OCI-LY3 (cell line): Measurements from ENCODE around the gene FKBP7.

Experiments used
- H2AFZ ChIP-seq: fragments of 200-600, 300-600 bp; shearing (Covaris generic); 2 replicates; pipeline ENCODE4 v1.6.0; 2014; ENCODE audit warnings: antibody characterized with exemption, low read depth, low read length
- H3K27ac ChIP-seq: fragments of 200-600, 300-600 bp; sonication (generic); 2 replicates; pipeline ENCODE4 v1.5.1; 2014; ENCODE audit warnings: mild to moderate bottlenecking, low read length, moderate library complexity, mixed read lengths
- H3K27me3 ChIP-seq: fragments of 200-600, 300-600 bp; sonication (generic); 2 replicates; pipeline ENCODE4 v1.6.1; 2014; ENCODE audit warnings: low read depth, low read length, mixed read lengths
- H3K36me3 ChIP-seq: fragments of 200-600, 300-600 bp; sonication (generic); replicated peaks from 2 replicates; pipeline ENCODE3; 2014; ENCODE audit warnings: low read depth, low read length, mixed read lengths
- H3K4me1 ChIP-seq: fragments of 300-600, 200-600 bp; sonication (generic); 2 replicates; pipeline ENCODE4 v1.6.1; 2014; ENCODE audit warnings: low read length, mixed read lengths
- H3K4me2 ChIP-seq: fragments of 200-600, 300-600 bp; sonication (generic); 2 replicates; pipeline ENCODE4 v1.6.1; 2014; ENCODE audit warnings: low read length, mixed read lengths
- H3K4me3 ChIP-seq: fragments of 300-600, 200-600 bp; sonication (generic); 2 replicates; pipeline ENCODE4 v1.5.1; 2014; ENCODE audit warnings: antibody characterized with exemption, mild to moderate bottlenecking, low read length, moderate library complexity
- H3K79me2 ChIP-seq: fragments of 300-600, 200-600 bp; shearing (Covaris generic); 2 replicates; pipeline ENCODE4 v1.6.1; 2014; ENCODE audit warnings: mild to moderate bottlenecking, low read length, mixed read lengths
- H3K9ac ChIP-seq: fragments of 300-600, 200-600 bp; shearing (Covaris generic); 2 replicates; pipeline ENCODE4 v1.6.0; 2014; ENCODE audit warnings: mild to moderate bottlenecking, low read length, moderate library complexity
- H3K9me3 ChIP-seq: fragments of 200-600, 300-600 bp; shearing (Covaris generic); 2 replicates; pipeline ENCODE4 v1.6.1; 2014; ENCODE audit warnings: low read length, mixed read lengths; ENCODE audit not compliant: insufficient read depth
- H4K20me1 ChIP-seq: fragments of 200-600, 300-600 bp; sonication (generic); 2 replicates; pipeline ENCODE4 v1.6.1; 2016; ENCODE audit warnings: low read length, mixed read lengths; ENCODE audit not compliant: insufficient read depth
- CTCF ChIP-seq: fragments of 200-600, 300-600 bp; sonication (generic); IDR thresholded peaks from 2 replicates; pipeline ENCODE4 v1.5.1; 2014; ENCODE audit warnings: antibody characterized with exemption, low read length, low read depth
- EZH2phosphoT487 ChIP-seq: fragments of 200-600 bp; shearing (Covaris generic); IDR thresholded peaks from 2 replicates; pipeline ENCODE4 v1.6.1; 2018; ENCODE audit warnings: antibody characterized with exemption, mixed run types, low read depth

Gene FKBP7

GRCh38 chr2:178477443-178478129 is 814 bp downstream of the FKBP7 start:
- Histone ChIP-seq H3K9me3 (no peaks in the 10 kb centered on the region), H3K4me3 (peak overlapping the region; percentile 97), H3K27ac (no peak overlapping the region), H3K9ac (peak overlapping the region; percentile 93), H3K4me1 (peaks cover 29% of the 10 kb centered on the region), H3K79me2 (peaks cover 23% of the 10 kb centered on the region), H4K20me1 (peaks cover 11% of the 10 kb centered on the region), H3K27me3 (no peaks in the 10 kb centered on the region), H2AFZ (peak overlapping the region; percentile 99; the same call in 1 of the 2 replicates), H3K4me2 (peak overlapping the region; percentile 91), H3K36me3 (no peaks in the 10 kb centered on the region)
- TF ChIP-seq EZH2phosphoT487 = no peak
- no peak for TF ChIP-seq CTCF

GRCh38 chr2:178476477-178476876 is 1.9 kb downstream of the FKBP7 start:
- Histone ChIP-seq H4K20me1 (peaks cover 3% of the 10 kb centered on the region; the same call in 1 of the 2 replicates), H3K4me1 (peaks cover 18% of the 10 kb centered on the region), H3K27ac (no peak overlapping the region), H3K36me3 (no peaks in the 10 kb centered on the region), H3K79me2 (peaks cover 12% of the 10 kb centered on the region), H3K27me3 (no peaks in the 10 kb centered on the region), H3K9me3 (no peaks in the 10 kb centered on the region), H2AFZ (no peak overlapping the region), H3K4me2 (no peak overlapping the region), H3K4me3 (no peak overlapping the region), H3K9ac (no peak overlapping the region)
- no peak for TF ChIP-seq CTCF
- no peak for TF ChIP-seq EZH2phosphoT487

- Histone ChIP-seq H3K9ac (no peak overlapping the region), H4K20me1 (no peaks in the 10 kb centered on the region), H2AFZ (no peak overlapping the region), H3K27ac (no peak overlapping the region), H3K4me2 (no peak overlapping the region), H3K4me3 (no peak overlapping the region), H3K4me1 (peaks cover 13% of the 10 kb centered on the region; the same call in 1 of the 2 replicates), H3K27me3 (no peaks in the 10 kb centered on the region), H3K9me3 (no peaks in the 10 kb centered on the region), H3K79me2 (peaks cover 4% of the 10 kb centered on the region), H3K36me3 (no peaks in the 10 kb centered on the region)
- no peak for TF ChIP-seq EZH2phosphoT487
- no peak for TF ChIP-seq CTCF
Measured at GRCh38 chr2:178474560-178474959, 3.8 kb downstream of the FKBP7 start.

GRCh38 chr2:178473931-178474330 is 4.5 kb downstream of the FKBP7 start:
- no peak overlapping the region for H2AFZ ChIP-seq
- H4K20me1 ChIP-seq = no peaks in the 10 kb centered on the region
- H3K27ac ChIP-seq = no peak overlapping the region
- no peaks in the 10 kb centered on the region for H3K36me3 ChIP-seq
- H3K79me2 ChIP-seq = peaks cover 4% of the 10 kb centered on the region
- no peak overlapping the region for H3K4me2 ChIP-seq
- TF ChIP-seq CTCF = no peak
- TF ChIP-seq EZH2phosphoT487 = no peak
- no peak overlapping the region for H3K9ac ChIP-seq
- H3K9me3 ChIP-seq = no peaks in the 10 kb centered on the region
- peaks cover 8% of the 10 kb centered on the region; the same call in 1 of the 2 replicates for H3K4me1 ChIP-seq
- H3K27me3 ChIP-seq = no peaks in the 10 kb centered on the region
- no peak overlapping the region for H3K4me3 ChIP-seq
